Astrocyte of the spinal cord (primary cell): ENCODE measurements around the gene CARD14.
A peak's percentile ranks its signal among the peaks of the same experiment; 100 is the strongest.
"Not testable (repeated sequence)": the region's sequence is repeated elsewhere in the genome, so short reads cannot be mapped to it uniquely, and the experiment has no call there.

Source experiments
- DNase-seq: peaks from one replicate; pipeline ENCODE4 v3.0.0; 2011; ENCODE audit warnings: low read depth, low spot score
- H3K4me3 ChIP-seq: 2 replicates; pipeline ENCODE4 v1.5.1; 2011; ENCODE audit warnings: low read depth, mild to moderate bottlenecking, low read length, moderate library complexity
- in situ Hi-C: cut with HindIII; loops from 2 replicates; pipeline ENCODE4 v1.10.0; 2017; ENCODE audit warnings: low sequenced_read_pairs
- TF ChIP-seq, protein P1 (sequence below): IDR thresholded peaks from 2 replicates; pipeline ENCODE4 v1.5.1; 2012; ENCODE audit warnings: low read depth, mild to moderate bottlenecking, low read length, inconsistent platforms

CARD14 gene

DNA sequence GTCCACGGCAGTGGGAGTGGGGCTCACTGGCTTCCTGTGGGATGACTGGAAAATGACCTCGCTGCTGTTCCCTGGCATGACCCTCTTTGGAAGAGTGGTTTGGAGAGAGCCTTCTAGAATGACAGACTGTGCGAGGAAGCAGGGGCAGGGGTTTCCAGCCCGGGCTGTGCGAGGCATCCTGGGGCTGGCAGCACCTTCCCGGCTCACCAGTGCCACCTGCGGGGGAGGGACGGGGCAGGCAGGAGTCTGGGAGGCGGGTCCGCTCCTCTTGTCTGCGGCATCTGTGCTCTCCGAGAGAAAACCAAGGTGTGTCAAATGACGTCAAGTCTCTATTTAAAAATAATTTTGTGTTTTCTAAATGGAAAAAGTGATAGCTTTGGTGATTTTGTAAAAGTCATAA is 83.0 kb downstream of the CARD14 start:
- in situ Hi-C loops: no loop called here
- H3K4me3 ChIP-seq: no peak overlapping the region
- DNase-seq: no peak
- TF ChIP-seq, protein P1, sequence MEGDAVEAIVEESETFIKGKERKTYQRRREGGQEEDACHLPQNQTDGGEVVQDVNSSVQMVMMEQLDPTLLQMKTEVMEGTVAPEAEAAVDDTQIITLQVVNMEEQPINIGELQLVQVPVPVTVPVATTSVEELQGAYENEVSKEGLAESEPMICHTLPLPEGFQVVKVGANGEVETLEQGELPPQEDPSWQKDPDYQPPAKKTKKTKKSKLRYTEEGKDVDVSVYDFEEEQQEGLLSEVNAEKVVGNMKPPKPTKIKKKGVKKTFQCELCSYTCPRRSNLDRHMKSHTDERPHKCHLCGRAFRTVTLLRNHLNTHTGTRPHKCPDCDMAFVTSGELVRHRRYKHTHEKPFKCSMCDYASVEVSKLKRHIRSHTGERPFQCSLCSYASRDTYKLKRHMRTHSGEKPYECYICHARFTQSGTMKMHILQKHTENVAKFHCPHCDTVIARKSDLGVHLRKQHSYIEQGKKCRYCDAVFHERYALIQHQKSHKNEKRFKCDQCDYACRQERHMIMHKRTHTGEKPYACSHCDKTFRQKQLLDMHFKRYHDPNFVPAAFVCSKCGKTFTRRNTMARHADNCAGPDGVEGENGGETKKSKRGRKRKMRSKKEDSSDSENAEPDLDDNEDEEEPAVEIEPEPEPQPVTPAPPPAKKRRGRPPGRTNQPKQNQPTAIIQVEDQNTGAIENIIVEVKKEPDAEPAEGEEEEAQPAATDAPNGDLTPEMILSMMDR: peak; percentile 49

DNA sequence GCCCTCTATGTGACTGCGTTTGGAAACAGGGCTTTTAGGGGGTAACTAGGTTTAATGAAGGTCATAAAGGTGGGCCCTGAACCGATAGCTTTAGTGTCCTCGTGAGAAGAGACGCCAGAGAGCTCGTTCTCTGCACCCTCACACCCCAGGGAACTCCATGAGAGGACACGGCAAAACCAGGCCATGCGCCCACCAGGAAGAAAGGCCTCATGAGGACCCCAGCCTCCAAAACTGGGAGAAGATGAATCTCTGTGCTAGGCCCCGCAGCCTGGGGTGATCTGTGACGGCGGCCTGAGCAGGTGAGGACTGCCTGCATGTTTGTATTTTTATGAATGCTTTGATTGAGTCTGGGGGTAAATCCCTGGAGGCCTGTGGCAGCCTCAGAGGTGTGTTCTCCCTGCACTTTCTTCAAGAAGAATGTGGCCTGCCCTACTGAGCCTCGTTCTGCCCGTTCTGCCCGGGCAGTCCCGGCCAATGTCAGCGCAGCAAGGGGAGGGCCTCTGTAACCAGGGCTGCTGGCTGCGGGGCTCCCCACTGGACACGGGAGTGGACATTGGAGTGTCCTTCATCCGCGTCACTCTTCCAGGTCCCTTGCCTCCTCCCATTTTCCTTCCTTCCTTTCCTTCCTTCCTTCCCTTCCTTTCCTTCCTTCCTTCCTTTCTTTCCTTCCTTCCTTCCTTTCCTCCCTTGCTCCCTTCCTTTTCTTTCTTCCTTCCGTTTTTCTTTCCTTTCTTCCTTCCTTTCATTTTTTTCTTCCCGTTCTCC is 84.0 kb downstream of the CARD14 start:
- TF ChIP-seq, protein P1: no peak
- in situ Hi-C loops: no loop called here
- H3K4me3 ChIP-seq: no peak overlapping the region
- DNase-seq: no peak

DNA sequence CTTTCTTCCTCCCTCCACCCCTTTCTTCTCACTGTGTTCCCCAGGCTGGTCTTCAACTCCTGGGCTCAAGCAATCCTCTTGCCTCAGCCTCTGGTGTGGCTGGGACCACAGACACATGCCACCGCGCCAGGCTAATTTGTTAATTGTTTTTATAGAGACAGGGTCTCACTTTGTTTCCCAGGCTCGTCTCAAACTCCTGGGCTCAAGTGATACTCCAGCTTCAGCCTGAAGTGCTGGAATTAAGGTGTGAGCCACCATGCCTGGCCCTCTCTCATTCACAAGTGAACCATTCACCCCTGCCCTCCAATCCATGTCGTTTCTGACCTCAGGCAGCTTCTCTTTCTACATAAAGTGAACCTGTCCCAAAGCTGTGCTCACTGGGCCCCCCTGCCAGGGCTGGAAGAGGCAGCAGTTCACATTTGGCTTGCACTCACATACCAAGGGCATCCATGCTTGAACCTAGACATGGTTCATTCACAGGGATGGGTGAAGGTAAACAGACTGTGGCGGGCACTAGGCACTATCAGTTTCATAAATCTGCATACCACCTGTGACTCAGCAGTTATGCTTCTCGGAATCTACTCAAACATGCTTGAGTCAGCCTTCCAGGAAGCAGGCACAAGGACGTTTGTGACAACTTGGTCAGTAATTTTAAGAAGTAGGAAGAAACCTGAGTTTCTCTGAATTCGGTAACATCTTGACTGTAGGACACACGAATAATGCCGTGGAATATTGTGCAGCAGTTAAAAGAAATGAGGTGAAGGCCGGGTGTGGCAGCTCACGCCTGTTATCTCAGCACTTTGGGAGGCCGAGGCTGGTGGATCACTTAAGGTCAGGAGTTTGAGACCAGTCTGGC is 84.8 kb downstream of the CARD14 start:
- H3K4me3 ChIP-seq: no peak overlapping the region
- in situ Hi-C loops: no loop called here
- TF ChIP-seq, protein P1: no peak
- DNase-seq: peak; percentile 85

DNA sequence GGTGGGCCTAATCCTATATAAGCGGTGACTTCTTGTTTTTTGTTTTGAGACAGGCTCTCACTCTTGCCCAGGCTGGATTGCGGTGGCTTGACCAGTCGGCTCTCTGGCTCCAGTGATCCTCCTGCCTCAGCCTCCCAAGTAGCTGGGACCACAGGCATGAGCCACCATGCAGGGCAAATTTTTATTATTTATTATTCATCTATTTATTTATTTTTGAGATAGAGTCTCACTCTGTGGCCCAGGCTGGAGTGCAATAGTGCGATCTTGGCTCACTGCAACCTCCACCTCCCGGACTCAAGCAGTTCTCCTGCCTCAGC is 86.2 kb downstream of the CARD14 start:
- TF ChIP-seq, protein P1: no peak
- DNase-seq: no peak
- in situ Hi-C loops: no loop called here
- H3K4me3 ChIP-seq: no peak overlapping the region

DNA sequence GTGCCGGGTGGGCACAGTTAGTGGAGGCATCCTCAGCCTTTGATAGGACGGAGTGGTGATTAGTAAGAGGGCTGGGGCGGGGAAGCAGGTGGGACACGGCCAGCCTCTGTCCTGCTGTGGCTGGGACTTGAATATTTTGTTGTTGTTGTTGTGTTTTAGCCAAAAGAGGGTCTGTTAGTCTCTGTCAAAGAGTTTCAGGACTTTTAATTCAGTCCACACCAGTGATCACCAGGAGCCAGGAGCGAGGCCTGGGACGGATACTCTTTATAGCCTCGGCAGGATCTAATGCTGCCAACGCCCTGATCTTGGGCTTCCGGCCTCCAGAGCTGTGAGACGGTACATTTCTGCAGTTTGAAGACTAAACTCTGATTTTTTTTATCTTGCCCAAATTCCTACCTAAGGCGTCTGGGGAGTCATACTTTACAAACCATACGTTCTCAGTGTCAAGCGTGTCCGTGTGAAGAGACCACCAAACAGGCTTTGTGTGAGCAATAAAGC is 87.9 kb downstream of the CARD14 start:
- H3K4me3 ChIP-seq: no peak overlapping the region
- TF ChIP-seq, protein P1: no peak
- in situ Hi-C loops: no loop called here
- DNase-seq: no peak

DNA sequence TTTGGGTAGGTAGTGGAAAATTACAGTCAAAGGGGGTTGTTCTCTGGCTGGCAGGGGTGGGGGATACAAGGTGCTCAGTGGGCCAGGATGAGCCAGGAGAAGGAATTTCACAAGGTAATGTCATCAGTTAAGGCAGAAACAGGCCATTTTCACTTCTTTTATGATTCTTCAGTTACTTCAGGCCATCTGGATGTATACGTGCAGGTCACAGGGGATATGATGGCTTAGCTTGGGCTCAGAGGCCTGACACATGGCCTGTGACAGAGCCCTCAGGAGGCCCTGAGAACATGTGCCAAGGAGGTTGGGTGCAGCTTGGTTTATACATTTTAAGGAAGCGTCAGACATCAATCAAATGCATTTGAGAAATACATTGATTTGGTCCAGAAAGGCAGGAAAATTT is 88.5 kb downstream of the CARD14 start:
- in situ Hi-C loops, H3K4me3 ChIP-seq, DNase-seq: not testable (repeated sequence)
